HepG2 (cell line): ENCODE results near the gene PCSK5. TPM values are rescaled to one million over a fixed set of nuclear protein-coding genes. Genes with fewer than 3 reads are reported as not detected.

Source experiments
- ATAC-seq: fragments of 200-7000 bp; cut with Tn5 transposase; 3 replicates; pipeline ENCODE4 v1.9.1; 2020; ENCODE audit warnings: mild to moderate bottlenecking, moderate library complexity
- BruUV-seq: library from RNA; stranded (reverse); fragments of 400-500 nt; replicated peaks from 2 replicates; lab custom pipeline; 2021; lab: Mats Ljungman, UMichigan
- CTCF ChIA-PET: fragments of 300-600 bp; formaldehyde crosslinking; extraction: SDS; loops from one replicate; lab custom pipeline; 2021; ENCODE audit warnings: low total read pairs, inconsistent platforms, low intra/inter-chr PET ratio; lab: Yijun Ruan, JAX
- POLR2A ChIA-PET: fragments of 350-600 bp; sonication (Branson Sonifier 250); formaldehyde crosslinking; loops from one replicate; lab custom pipeline; 2020; ENCODE audit warnings: antibody characterized with exemption, inconsistent platforms; lab: Yijun Ruan, JAX
- DNase-seq: peaks from one replicate; pipeline ENCODE4 v3.0.0-alpha.2; 2015; ENCODE audit warnings: low spot score
- FAIRE-seq: peaks from 3 replicates; lab custom pipeline; 2011; peaks lifted over from hg19 to GRCh38; lab: Jason Lieb, UNC
- H2AFZ ChIP-seq: one replicate; pipeline ENCODE4 v1.6.1; 2011; ENCODE audit warnings: low read length, inconsistent platforms
- H3K27ac ChIP-seq: fragments of 300-600 bp; 3 replicates; pipeline ENCODE4 v1.8.0; 2011; ENCODE audit warnings: mixed run types, mild to moderate bottlenecking, mixed read lengths, low read length, inconsistent platforms; ENCODE audit not compliant: insufficient read depth; ENCODE audit errors: extremely low read length
- H3K27me3 ChIP-seq, 2 experiments: fragments of 200-600 bp in 1 of 2; 2 replicates in 1 of 2; 3 replicates in 1 of 2; pipeline versions ENCODE4 v1.6.0 to v1.8.0; 2011; ENCODE audit warnings: low read length in 2 of 2, mild to moderate bottlenecking in 2 of 2, moderate library complexity in 2 of 2, inconsistent platforms in 1 of 2; ENCODE audit not compliant: insufficient read depth in 2 of 2, control insufficient read depth in 1 of 2
- H3K36me3 ChIP-seq, 2 experiments: fragments of 200-600 bp in 1 of 2; replicated peaks in 1 of 2; 2 replicates in 1 of 2; 3 replicates in 1 of 2; pipeline versions ENCODE4 v1.5.1 to v1.8.0; 2011; ENCODE audit warnings: low read length in 2 of 2, inconsistent platforms in 1 of 2; ENCODE audit not compliant: insufficient read depth in 2 of 2, control insufficient read depth in 1 of 2
- H3K4me1 ChIP-seq: 2 replicates; pipeline ENCODE4 v1.5.1; 2012; ENCODE audit warnings: low read length, inconsistent platforms; ENCODE audit not compliant: insufficient read depth
- H3K4me2 ChIP-seq: 2 replicates; pipeline ENCODE4 v1.6.0; 2011; ENCODE audit warnings: low read depth, low read length, inconsistent platforms
- H3K4me3 ChIP-seq, 3 experiments: fragments of 200-600 bp in 1 of 3; sonication (generic), shearing (Covaris generic) in 1 of 3; replicated peaks in 1 of 3; 2 replicates each; pipeline ENCODE4 v1.5.1; 2011 to 2016; ENCODE audit warnings: low read length in 3 of 3, inconsistent platforms in 2 of 3, low read depth in 2 of 3, mild to moderate bottlenecking in 2 of 3, control low read depth in 1 of 3, mixed read lengths in 1 of 3; ENCODE audit not compliant: insufficient read depth in 1 of 3
- H3K79me2 ChIP-seq: one replicate; pipeline ENCODE4 v1.6.1; 2011; ENCODE audit warnings: low read length, inconsistent platforms; ENCODE audit not compliant: insufficient read depth
- H3K9ac ChIP-seq: 2 replicates; pipeline ENCODE4 v1.6.0; 2011; ENCODE audit warnings: mild to moderate bottlenecking, low read depth, low read length, inconsistent platforms; ENCODE audit not compliant: insufficient read depth
- H3K9me3 ChIP-seq: 2 replicates; pipeline ENCODE4 v1.5.1; 2012; ENCODE audit warnings: mild to moderate bottlenecking, low read length
- H4K20me1 ChIP-seq: 2 replicates; pipeline ENCODE4 v1.6.0; 2011; ENCODE audit warnings: inconsistent platforms, mild to moderate bottlenecking, low read length, moderate library complexity; ENCODE audit not compliant: insufficient read depth
- AFF4 ChIP-seq: sonication (generic); formaldehyde crosslinking; IDR thresholded peaks from 2 replicates; pipeline ENCODE4 v1.4.0; 2020; ENCODE audit warnings: missing genetic modification reagents
- GFI1 ChIP-seq: sonication (generic); formaldehyde crosslinking; IDR thresholded peaks from 2 replicates; pipeline ENCODE4 v1.5.0; 2020; ENCODE audit warnings: missing genetic modification reagents, mild to moderate bottlenecking, borderline replicate concordance
- ZC3H4 ChIP-seq: sonication (generic); formaldehyde crosslinking; IDR thresholded peaks from 2 replicates; pipeline ENCODE4 v1.4.0; 2020; ENCODE audit warnings: missing genetic modification reagents, borderline replicate concordance
- ZNF251 ChIP-seq: sonication (generic); formaldehyde crosslinking; IDR thresholded peaks from 2 replicates; pipeline ENCODE4 v1.9.0; 2021; ENCODE audit warnings: mild to moderate bottlenecking, missing genetic modification reagents
- ZNF350 ChIP-seq: sonication (generic); formaldehyde crosslinking; IDR thresholded peaks from 2 replicates; pipeline ENCODE4 v1.4.0; 2020; ENCODE audit warnings: mild to moderate bottlenecking, low read depth, missing genetic modification reagents, borderline replicate concordance
- ZNF556 ChIP-seq: sonication (generic); formaldehyde crosslinking; IDR thresholded peaks from 2 replicates; pipeline ENCODE4 v1.4.0; 2020; ENCODE audit warnings: mild to moderate bottlenecking, missing genetic modification reagents, borderline replicate concordance
- ZNF766 ChIP-seq: sonication (generic); formaldehyde crosslinking; IDR thresholded peaks from 2 replicates; pipeline ENCODE4 v1.5.0; 2020; ENCODE audit warnings: missing genetic modification reagents, borderline replicate concordance
- WGBS: methylation state at CpG from one replicate; pipeline ENCODE4 v1.1.6; 2017; ENCODE audit warnings: low lambda C conversion rate; 5-methylcytosine and 5-hydroxymethylcytosine counted together
- in situ Hi-C: cut with HindIII; loops from 2 replicates; pipeline ENCODE4 v1.10.0; 2017; ENCODE audit warnings: low pct_unique_long_range_greater_than_20kb; ENCODE audit not compliant: extremely low pct_ligation_motif_present
- intact Hi-C: fragments of 100-400 bp; cut with micrococcal nuclease; formaldehyde crosslinking; loops from one replicate; pipeline ENCODE4 v1.10.0; 2022; ENCODE audit not compliant: unreplicated experiment
- polyA plus RNA-seq, 8 experiments: library from polyadenylated mRNA; depleted of rRNA in 3 of 8; stranded (reverse) in 7 of 8; unstranded in 1 of 8; fragments of >200 nt; fragmentation: Illumina TruSeq in 4 of 8; extraction: Trizol in 4 of 8; gene quantifications; 2 replicates each; pipeline versions ENCODE4 v1.2.1 to v1.2.3, GENCODE V29; 2011 to 2016; ENCODE audit warnings: low read depth in 4 of 8, missing spikeins in 1 of 8, mixed read lengths in 1 of 8; ENCODE audit not compliant: insufficient read depth in 1 of 8
- total RNA-seq, 5 experiments: library from RNA; depleted of rRNA; stranded (reverse); fragments of >200 nt; fragmentation: Illumina TruSeq; extraction: Trizol; gene quantifications; 2 replicates each; pipeline ENCODE4 v1.2.3, GENCODE V29; 2016; ENCODE audit warnings: low read depth in 1 of 5
- TF ChIP-seq, protein P1 (sequence below): IDR thresholded peaks from 2 replicates; pipeline ENCODE4 v1.6.1; 2012; ENCODE audit warnings: low read length, improper control_type of control experiment

PCSK5 gene
- total and polyA plus RNA-seq, 2 of the 13 experiments (the other 11 are each of a cell fraction or from before 2014, with no cell fraction given), result 0.55 to 0.66 TPM

- intact Hi-C loops (no loop called here), in situ Hi-C loops (no loop called here)
- Histone ChIP-seq H3K4me2 (no peak overlapping the region), H3K27ac (no peak overlapping the region), H3K4me3 (no peak overlapping the region), H4K20me1 (no peaks in the 10 kb centered on the region), H3K4me1 (no peaks in the 10 kb centered on the region), H3K36me3 (no peaks in the 10 kb centered on the region), H3K27me3 (no peaks in the 10 kb centered on the region), H3K9me3 (no peaks in the 10 kb centered on the region), H3K79me2 (no peaks in the 10 kb centered on the region), H3K9ac (no peak overlapping the region), H2AFZ (no peak overlapping the region)
- ChIA-PET POLR2A (no interaction called here), CTCF (no interaction called here)
- ATAC-seq (no peak), DNase-seq (no peak), FAIRE-seq (no peak)
- WGBS, result 40% methylated on average over 5 of the region's 5 CpGs
- TF ChIP-seq ZNF766, result no peak
- TF ChIP-seq GFI1 (CRISPR knock-in tag), result no peak
- TF ChIP-seq ZC3H4 (CRISPR knock-in tag), result no peak
- no peak for TF ChIP-seq ZNF251 (CRISPR knock-in tag)
- TF ChIP-seq, protein P1, sequence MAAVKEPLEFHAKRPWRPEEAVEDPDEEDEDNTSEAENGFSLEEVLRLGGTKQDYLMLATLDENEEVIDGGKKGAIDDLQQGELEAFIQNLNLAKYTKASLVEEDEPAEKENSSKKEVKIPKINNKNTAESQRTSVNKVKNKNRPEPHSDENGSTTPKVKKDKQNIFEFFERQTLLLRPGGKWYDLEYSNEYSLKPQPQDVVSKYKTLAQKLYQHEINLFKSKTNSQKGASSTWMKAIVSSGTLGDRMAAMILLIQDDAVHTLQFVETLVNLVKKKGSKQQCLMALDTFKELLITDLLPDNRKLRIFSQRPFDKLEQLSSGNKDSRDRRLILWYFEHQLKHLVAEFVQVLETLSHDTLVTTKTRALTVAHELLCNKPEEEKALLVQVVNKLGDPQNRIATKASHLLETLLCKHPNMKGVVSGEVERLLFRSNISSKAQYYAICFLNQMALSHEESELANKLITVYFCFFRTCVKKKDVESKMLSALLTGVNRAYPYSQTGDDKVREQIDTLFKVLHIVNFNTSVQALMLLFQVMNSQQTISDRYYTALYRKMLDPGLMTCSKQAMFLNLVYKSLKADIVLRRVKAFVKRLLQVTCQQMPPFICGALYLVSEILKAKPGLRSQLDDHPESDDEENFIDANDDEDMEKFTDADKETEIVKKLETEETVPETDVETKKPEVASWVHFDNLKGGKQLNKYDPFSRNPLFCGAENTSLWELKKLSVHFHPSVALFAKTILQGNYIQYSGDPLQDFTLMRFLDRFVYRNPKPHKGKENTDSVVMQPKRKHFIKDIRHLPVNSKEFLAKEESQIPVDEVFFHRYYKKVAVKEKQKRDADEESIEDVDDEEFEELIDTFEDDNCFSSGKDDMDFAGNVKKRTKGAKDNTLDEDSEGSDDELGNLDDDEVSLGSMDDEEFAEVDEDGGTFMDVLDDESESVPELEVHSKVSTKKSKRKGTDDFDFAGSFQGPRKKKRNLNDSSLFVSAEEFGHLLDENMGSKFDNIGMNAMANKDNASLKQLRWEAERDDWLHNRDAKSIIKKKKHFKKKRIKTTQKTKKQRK, result no peak
- TF ChIP-seq ZNF556 (CRISPR knock-in tag), result no peak
- no peak for TF ChIP-seq AFF4 (CRISPR knock-in tag)
- TF ChIP-seq ZNF350 (CRISPR knock-in tag), result no peak
- no TSS peak for BruUV-seq
Measured at GRCh38 chr9:76137931-76138330, 247.5 kb downstream of the PCSK5 start.
